Upper lobe of left lung (tissue), 4 donors: Measurements from ENCODE around the gene EHMT1.

Experiments
- EP300 ChIP-seq, 4 donors: sonication (generic); formaldehyde crosslinking; IDR thresholded peaks; one replicate each; pipeline ENCODE4 v1.5.1; 2017; ENCODE audit warnings: antibody characterized with exemption in 4 of 4, control low read depth in 2 of 4
- POLR2AphosphoS5 ChIP-seq, 2 donors: sonication (generic); formaldehyde crosslinking; IDR thresholded peaks; one replicate each; pipeline ENCODE4 v1.5.1; 2017; ENCODE audit warnings: antibody characterized with exemption in 2 of 2

DNA sequence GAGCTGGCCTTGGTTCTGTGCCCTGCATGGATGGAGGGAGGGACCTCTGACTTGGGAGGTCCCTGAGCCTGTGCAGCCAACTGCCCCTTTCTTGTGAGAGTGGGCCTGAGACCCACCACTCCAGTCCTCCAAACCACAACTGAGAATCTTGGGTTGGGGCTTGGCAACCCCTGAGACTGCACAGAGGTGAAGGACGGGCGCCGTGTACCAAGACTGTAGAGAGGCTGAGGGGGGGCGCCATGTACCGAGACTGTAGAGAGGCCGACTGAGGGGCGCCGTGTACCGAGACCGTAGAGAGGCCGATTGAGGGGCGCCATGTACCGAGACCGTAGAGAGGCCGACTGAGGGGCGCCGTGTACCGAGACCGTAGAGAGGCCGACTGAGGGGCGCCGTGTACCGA lies 199.5 kb downstream of the EHMT1 start:
- TF ChIP-seq EP300 (IDR thresholded peaks at IDR 0.05) (no peak), POLR2AphosphoS5 (IDR thresholded peaks at IDR 0.05) (no peak)
